Sigmoid colon (tissue), 4 donors: ENCODE results near the gene SIGLEC1.

Experiments
- EP300 ChIP-seq, 4 donors: sonication (generic); formaldehyde crosslinking; IDR thresholded peaks; one replicate each; pipeline ENCODE4 v1.6.1; 2017; ENCODE audit warnings: antibody characterized with exemption in 4 of 4
- POLR2A ChIP-seq, 2 donors: fragments of 450-650 bp; IDR thresholded peaks; one replicate each; pipeline ENCODE4 v1.6.1; 2016; ENCODE audit warnings: antibody characterized with exemption in 2 of 2, mild to moderate bottlenecking in 2 of 2, moderate library complexity in 2 of 2
- POLR2AphosphoS5 ChIP-seq, 4 donors: sonication (generic); formaldehyde crosslinking; IDR thresholded peaks; one replicate each; pipeline ENCODE4 v1.6.1; 2017; ENCODE audit warnings: antibody characterized with exemption in 4 of 4
- TF ChIP-seq, protein P1 (sequence below), 4 experiments: fragments of 450-650 bp in 3 of 4; fragments of 200-600 bp in 1 of 4; IDR thresholded peaks; one replicate each; pipeline ENCODE4 v1.5.1; 2016 to 2019; ENCODE audit warnings: antibody characterized with exemption in 4 of 4, mild to moderate bottlenecking in 3 of 4, moderate library complexity in 2 of 4

- TF ChIP-seq, protein P1, sequence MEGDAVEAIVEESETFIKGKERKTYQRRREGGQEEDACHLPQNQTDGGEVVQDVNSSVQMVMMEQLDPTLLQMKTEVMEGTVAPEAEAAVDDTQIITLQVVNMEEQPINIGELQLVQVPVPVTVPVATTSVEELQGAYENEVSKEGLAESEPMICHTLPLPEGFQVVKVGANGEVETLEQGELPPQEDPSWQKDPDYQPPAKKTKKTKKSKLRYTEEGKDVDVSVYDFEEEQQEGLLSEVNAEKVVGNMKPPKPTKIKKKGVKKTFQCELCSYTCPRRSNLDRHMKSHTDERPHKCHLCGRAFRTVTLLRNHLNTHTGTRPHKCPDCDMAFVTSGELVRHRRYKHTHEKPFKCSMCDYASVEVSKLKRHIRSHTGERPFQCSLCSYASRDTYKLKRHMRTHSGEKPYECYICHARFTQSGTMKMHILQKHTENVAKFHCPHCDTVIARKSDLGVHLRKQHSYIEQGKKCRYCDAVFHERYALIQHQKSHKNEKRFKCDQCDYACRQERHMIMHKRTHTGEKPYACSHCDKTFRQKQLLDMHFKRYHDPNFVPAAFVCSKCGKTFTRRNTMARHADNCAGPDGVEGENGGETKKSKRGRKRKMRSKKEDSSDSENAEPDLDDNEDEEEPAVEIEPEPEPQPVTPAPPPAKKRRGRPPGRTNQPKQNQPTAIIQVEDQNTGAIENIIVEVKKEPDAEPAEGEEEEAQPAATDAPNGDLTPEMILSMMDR (IDR thresholded peaks at IDR 0.05): no peak
- TF ChIP-seq POLR2AphosphoS5 (IDR thresholded peaks at IDR 0.05) (no peak), POLR2A (IDR thresholded peaks at IDR 0.05) (no peak), EP300 (IDR thresholded peaks at IDR 0.05) (no peak)
Measured at GRCh38 chr20:3689978-3690377, 22.4 kb downstream of the SIGLEC1 start.
